Transverse colon (tissue), 4 donors: ENCODE data around the gene RBBP9.

ENCODE experiments used
- CTCF ChIP-seq, 5 experiments: fragments of 200-600 bp in 3 of 5; fragments of 450-650 bp in 2 of 5; sonication (generic) in 3 of 5; IDR thresholded peaks; 1 replicate in 2 of 5; 2 replicates in 3 of 5; pipeline ENCODE4 v1.5.1; 2016 to 2017; ENCODE audit warnings: antibody characterized with exemption in 5 of 5, inconsistent platforms in 3 of 5, mild to moderate bottlenecking in 2 of 5, moderate library complexity in 1 of 5
- EP300 ChIP-seq: sonication (generic); formaldehyde crosslinking; IDR thresholded peaks from one replicate; pipeline ENCODE4 v1.6.1; 2017; ENCODE audit warnings: antibody characterized with exemption, low read depth
- POLR2AphosphoS5 ChIP-seq, 3 donors: sonication (generic); formaldehyde crosslinking; IDR thresholded peaks; one replicate each; pipeline ENCODE4 v1.6.1; 2016; ENCODE audit warnings: antibody characterized with exemption in 3 of 3

GRCh38 chr20:18456600-18456999 is 40.4 kb downstream of the RBBP9 start:
- TF ChIP-seq CTCF (IDR thresholded peaks at IDR 0.05) (no peak), POLR2AphosphoS5 (IDR thresholded peaks at IDR 0.05) (no peak), EP300 (no peak)
